ENCODE results near the gene RIC8B. TPM values are rescaled to one million over a fixed set of nuclear protein-coding genes. Genes with fewer than 3 reads are reported as not detected.

RIC8B gene
- total RNA-seq, 4 donors from 2014 or later, result 10.5 to 19.5 (median 16.6) TPM

GRCh38 chr12:106759526-106760183 is 14.8 kb upstream of the RIC8B start:
- intact Hi-C loops (cut with DNase I; ENCODE audit: low total_unique reads), result no loop called here
- Histone ChIP-seq H3K27me3 (no peaks in the 10 kb centered on the region), H3K36me3 (no peaks in the 10 kb centered on the region), H3K4me1 (peaks cover 5 to 25% (median 12%) of the 10 kb centered on the region in 4 donors), H3K9me3 (no peaks in the 10 kb centered on the region), H3K4me3 (no peak overlapping the region), H3K27ac (peak overlapping the region; percentile 1 to 57 (median 34))
- no peak for DNase-seq
- 86 to 100% methylated on average over 6 to 7 of the region's 7 CpGs for WGBS, 2 donors (ENCODE audit: low coverage in 1 of 2)
- no peak for TF ChIP-seq POLR2A (IDR thresholded peaks at IDR 0.05)
- in situ Hi-C loops (cut with MboI; ENCODE audit: low pct_ligation_motif_present in 1 of 4, low pct_unique_long_range_greater_than_20kb in 1 of 4, low sequenced_read_pairs in 3 of 4), result no loop called here

DNA sequence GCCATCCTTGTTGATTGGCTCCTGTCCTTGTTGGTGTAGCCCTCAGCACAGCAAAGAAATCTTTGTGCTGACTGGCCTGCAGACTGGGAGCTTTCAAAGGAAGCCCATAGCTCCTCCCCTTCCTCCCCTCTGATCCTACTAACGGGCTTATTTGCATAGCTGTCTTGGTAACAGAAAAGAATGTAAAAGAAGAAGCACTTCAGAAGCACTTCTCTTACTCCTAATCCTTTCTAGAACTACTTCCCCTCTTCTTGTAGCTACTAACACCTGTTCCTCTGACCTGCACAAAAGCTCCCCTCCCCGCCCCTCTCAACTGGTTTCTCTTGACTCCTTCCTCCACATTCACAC is 14.3 kb upstream of the RIC8B start:
- 29 to 42% methylated on average over 2 of the region's 2 CpGs for WGBS, 2 donors (ENCODE audit: low coverage in 1 of 2)
- Histone ChIP-seq H3K27ac (peak overlapping the region in 3 of 4 donors; percentile 19 to 57 (median 35)), H3K4me3 (no peak overlapping the region), H3K9me3 (no peaks in the 10 kb centered on the region), H3K36me3 (no peaks in the 10 kb centered on the region), H3K4me1 (peaks cover 5 to 25% (median 12%) of the 10 kb centered on the region in 4 donors), H3K27me3 (no peaks in the 10 kb centered on the region)
- peak; percentile 31 for DNase-seq
- no peak for TF ChIP-seq EP300 (IDR thresholded peaks at IDR 0.05; ENCODE audit: low read depth)
- TF ChIP-seq POLR2AphosphoS5 (IDR thresholded peaks at IDR 0.05), result peak in 2 of 3 donors; percentile 11 to 66
- in situ Hi-C loops (cut with MboI; ENCODE audit: low pct_ligation_motif_present in 1 of 4, low pct_unique_long_range_greater_than_20kb in 1 of 4, low sequenced_read_pairs in 3 of 4) (no loop called here), intact Hi-C loops (cut with DNase I; ENCODE audit: low total_unique reads) (no loop called here)

DNA sequence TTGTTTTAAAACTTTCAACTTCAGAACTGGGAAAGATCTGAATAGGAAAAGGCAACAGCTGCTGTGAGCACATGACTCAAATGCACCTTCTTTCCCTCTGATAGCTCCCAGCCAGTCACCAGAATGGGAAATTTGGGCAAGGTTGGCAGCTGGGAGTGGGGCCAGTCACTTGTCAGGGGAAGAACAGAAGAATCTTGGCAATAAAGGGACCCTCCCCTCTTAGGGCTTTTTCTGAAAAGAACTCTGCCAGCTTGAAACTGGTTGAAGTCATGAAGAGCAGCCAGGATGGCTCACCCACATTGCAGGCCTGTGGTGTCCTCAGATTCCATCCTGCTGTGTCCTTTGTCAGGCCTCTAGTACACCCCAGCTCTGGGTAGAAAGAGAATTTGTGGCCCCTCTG is 10.3 kb upstream of the RIC8B start:
- intact Hi-C loops (cut with DNase I; ENCODE audit: low total_unique reads) (no loop called here), in situ Hi-C loops (cut with MboI; ENCODE audit: low pct_ligation_motif_present in 1 of 4, low pct_unique_long_range_greater_than_20kb in 1 of 4, low sequenced_read_pairs in 3 of 4) (no loop called here)
- no peaks in the 10 kb centered on the region for H3K27me3 ChIP-seq
- no peak overlapping the region for H3K4me3 ChIP-seq
- TF ChIP-seq EP300 (IDR thresholded peaks at IDR 0.05; ENCODE audit: low read depth) (no peak), POLR2AphosphoS5 (IDR thresholded peaks at IDR 0.05) (no peak), POLR2A (IDR thresholded peaks at IDR 0.05) (no peak)
- TF ChIP-seq, protein P1, sequence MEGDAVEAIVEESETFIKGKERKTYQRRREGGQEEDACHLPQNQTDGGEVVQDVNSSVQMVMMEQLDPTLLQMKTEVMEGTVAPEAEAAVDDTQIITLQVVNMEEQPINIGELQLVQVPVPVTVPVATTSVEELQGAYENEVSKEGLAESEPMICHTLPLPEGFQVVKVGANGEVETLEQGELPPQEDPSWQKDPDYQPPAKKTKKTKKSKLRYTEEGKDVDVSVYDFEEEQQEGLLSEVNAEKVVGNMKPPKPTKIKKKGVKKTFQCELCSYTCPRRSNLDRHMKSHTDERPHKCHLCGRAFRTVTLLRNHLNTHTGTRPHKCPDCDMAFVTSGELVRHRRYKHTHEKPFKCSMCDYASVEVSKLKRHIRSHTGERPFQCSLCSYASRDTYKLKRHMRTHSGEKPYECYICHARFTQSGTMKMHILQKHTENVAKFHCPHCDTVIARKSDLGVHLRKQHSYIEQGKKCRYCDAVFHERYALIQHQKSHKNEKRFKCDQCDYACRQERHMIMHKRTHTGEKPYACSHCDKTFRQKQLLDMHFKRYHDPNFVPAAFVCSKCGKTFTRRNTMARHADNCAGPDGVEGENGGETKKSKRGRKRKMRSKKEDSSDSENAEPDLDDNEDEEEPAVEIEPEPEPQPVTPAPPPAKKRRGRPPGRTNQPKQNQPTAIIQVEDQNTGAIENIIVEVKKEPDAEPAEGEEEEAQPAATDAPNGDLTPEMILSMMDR (IDR thresholded peaks at IDR 0.05), result no peak
- H3K27ac ChIP-seq, result no peak overlapping the region
- no peaks in the 10 kb centered on the region for H3K9me3 ChIP-seq
- H3K36me3 ChIP-seq, result no peaks in the 10 kb centered on the region
- DNase-seq, result no peak
- H3K4me1 ChIP-seq, result peaks cover 0 to 10% (median 3%) of the 10 kb centered on the region in 4 donors

DNA sequence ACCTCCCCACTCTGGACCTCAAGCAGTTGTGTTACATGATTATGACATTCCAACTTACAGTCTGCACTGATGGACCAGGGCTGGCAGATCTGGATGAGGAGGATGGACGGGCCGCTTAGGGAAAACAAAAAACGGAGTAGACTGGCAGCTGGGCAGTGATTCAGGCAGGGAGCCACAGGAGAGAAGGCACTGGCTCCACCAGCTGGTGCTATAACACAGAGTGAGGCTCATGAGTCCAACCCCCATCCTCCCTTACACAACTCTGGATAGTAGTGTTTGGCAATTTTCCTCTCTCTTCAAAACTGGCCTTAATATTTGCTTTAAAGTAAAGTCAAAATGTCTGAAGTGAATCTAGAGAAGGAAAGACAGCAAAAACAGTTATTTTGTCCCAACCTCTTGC is 9.7 kb upstream of the RIC8B start:
- H3K4me3 ChIP-seq, result no peak overlapping the region
- TF ChIP-seq EP300 (IDR thresholded peaks at IDR 0.05; ENCODE audit: low read depth) (no peak), POLR2AphosphoS5 (IDR thresholded peaks at IDR 0.05) (no peak), POLR2A (IDR thresholded peaks at IDR 0.05) (no peak)
- TF ChIP-seq, protein P1 (IDR thresholded peaks at IDR 0.05), result no peak

GRCh38 chr12:106766393-106766826 is 8.1 kb upstream of the RIC8B start:
- H3K4me1 ChIP-seq, result peaks cover 0 to 4% (median 0%) of the 10 kb centered on the region in 4 donors
- no peaks in the 10 kb centered on the region for H3K36me3 ChIP-seq
- in situ Hi-C loops (cut with MboI; ENCODE audit: low pct_ligation_motif_present in 1 of 4, low pct_unique_long_range_greater_than_20kb in 1 of 4, low sequenced_read_pairs in 3 of 4) (no loop called here), intact Hi-C loops (cut with DNase I; ENCODE audit: low total_unique reads) (no loop called here)
- H3K4me3 ChIP-seq, result no peak overlapping the region
- no peaks in the 10 kb centered on the region for H3K9me3 ChIP-seq
- WGBS, 2 donors (ENCODE audit: low coverage in 1 of 2), result 69 to 100% methylated on average over 1 to 8 of the region's 8 CpGs
- no peaks in the 10 kb centered on the region for H3K27me3 ChIP-seq
- no peak overlapping the region for H3K27ac ChIP-seq
- no peak for DNase-seq
- TF ChIP-seq POLR2AphosphoS5 (IDR thresholded peaks at IDR 0.05) (no peak), POLR2A (IDR thresholded peaks at IDR 0.05) (no peak), EP300 (IDR thresholded peaks at IDR 0.05; ENCODE audit: low read depth) (no peak)
- TF ChIP-seq, protein P1 (IDR thresholded peaks at IDR 0.05), result no peak

More for the DNA sequence above, 9.7 kb upstream of the RIC8B start:
- Histone ChIP-seq H3K36me3 (no peaks in the 10 kb centered on the region), H3K27me3 (no peaks in the 10 kb centered on the region), H3K9me3 (no peaks in the 10 kb centered on the region), H3K4me1 (peaks cover 0 to 5% (median 2%) of the 10 kb centered on the region in 4 donors), H3K27ac (no peak overlapping the region)
- intact Hi-C loops (cut with DNase I; ENCODE audit: low total_unique reads) (no loop called here), in situ Hi-C loops (cut with MboI; ENCODE audit: low pct_ligation_motif_present in 1 of 4, low pct_unique_long_range_greater_than_20kb in 1 of 4, low sequenced_read_pairs in 3 of 4) (no loop called here)
- WGBS, 2 donors (ENCODE audit: low coverage in 1 of 2), result 80 to 95% methylated on average over 1 to 3 of the region's 3 CpGs
- no peak for DNase-seq

Measured in transverse colon (tissue), 4 donors.